ENCODE data around the gene GEMIN5. TPM values are rescaled to one million over a fixed set of nuclear protein-coding genes. Genes with fewer than 3 reads are reported as not detected.
A peak's percentile ranks its signal among the peaks of the same experiment; 100 is the strongest.

Gene GEMIN5
- total RNA-seq, 1 donor from 2014 or later = 35.3 TPM

GRCh38 chr5:154860123-154860522, 77.9 kb downstream of the GEMIN5 start:
- TF ChIP-seq CTCF (conservative IDR thresholded peaks at IDR 0.05) = no peak
- peaks cover 10% of the 10 kb centered on the region for H3K36me3 Mint-ChIP-seq (ENCODE audit: low read depth)
- DNase-seq (ENCODE audit: low read depth, low spot score) = no peak
- peak overlapping the region; percentile 85 for H3K27ac Mint-ChIP-seq (ENCODE audit: unreplicated experiment)
- H3K4me1 Mint-ChIP-seq = peaks cover 31% of the 10 kb centered on the region
- no peaks in the 10 kb centered on the region for H3K27me3 Mint-ChIP-seq (ENCODE audit: low read depth)
- peak overlapping the region; percentile 100 for H3K4me3 Mint-ChIP-seq
- no peaks in the 10 kb centered on the region for H3K9me3 Mint-ChIP-seq

DNA sequence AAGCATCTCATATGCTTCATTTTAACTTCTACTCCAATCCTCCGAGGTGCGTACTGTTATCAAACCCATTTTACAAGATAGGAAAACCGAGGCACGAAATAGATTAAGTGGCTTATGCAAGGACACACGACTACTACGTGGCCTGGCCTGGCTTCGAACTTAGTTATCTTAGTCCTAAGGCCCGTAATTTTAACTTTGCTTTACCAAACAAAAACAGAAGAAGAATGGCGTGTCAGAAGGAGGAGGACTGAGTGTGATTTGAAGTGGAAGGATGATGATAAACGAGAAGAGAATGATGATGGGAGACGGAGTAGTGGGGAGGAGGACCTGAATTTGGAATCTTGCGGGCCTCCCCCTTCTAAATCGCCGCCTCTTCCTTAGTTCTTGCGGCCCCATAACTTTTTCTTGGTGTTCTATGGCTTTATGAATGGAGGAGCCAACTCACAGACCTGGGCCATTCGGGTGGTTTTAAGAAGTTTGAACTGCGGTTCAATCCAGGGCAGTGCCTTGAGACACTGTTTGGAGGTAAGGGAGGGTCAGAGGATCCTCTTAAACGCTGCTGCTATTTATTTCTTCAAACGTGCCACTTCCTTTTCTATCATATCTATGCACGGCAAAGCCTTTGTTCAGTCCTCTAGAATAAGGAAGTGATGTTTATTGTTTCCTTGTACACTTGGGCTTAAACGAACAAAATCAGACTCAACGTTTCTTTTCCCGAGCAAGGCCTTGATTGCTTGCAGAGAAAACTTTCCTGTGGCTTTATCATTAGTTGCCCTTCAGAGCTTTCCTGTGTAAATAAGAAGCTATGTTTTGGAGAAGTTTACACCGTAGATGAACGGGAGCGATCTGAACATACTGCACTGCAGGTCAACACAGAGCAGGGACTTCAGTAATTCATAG, 78.8 kb downstream of the GEMIN5 start:
- TF ChIP-seq CTCF (conservative IDR thresholded peaks at IDR 0.05) = no peak
- Mint-ChIP-seq H3K36me3 (ENCODE audit: low read depth) (peaks cover 7% of the 10 kb centered on the region), H3K27ac (ENCODE audit: unreplicated experiment) (peak overlapping the region; percentile 100), H3K9me3 (no peaks in the 10 kb centered on the region), H3K4me1 (peaks cover 31% of the 10 kb centered on the region), H3K4me3 (peak overlapping the region; percentile 100), H3K27me3 (ENCODE audit: low read depth) (no peaks in the 10 kb centered on the region)
- no peak for DNase-seq (ENCODE audit: low read depth, low spot score)

GRCh38 chr5:154858297-154858971, 79.6 kb downstream of the GEMIN5 start, which contains the start of gene CNOT8:
Gene CNOT8 (plus strand): TSS chr5:154858627. CDS start chr5:154863279, 4,652 bp downstream.
- peak within 1 kb of the TSS; percentile 100 for H3K27ac Mint-ChIP-seq (ENCODE audit: unreplicated experiment)
- no peaks in the 10 kb centered on the region for H3K9me3 Mint-ChIP-seq
- H3K4me3 Mint-ChIP-seq = peak within 1 kb of the TSS; percentile 100
- H3K4me1 Mint-ChIP-seq = peaks cover 31% of the 10 kb centered on the region
- peaks cover 6% of the 10 kb centered on the region for H3K36me3 Mint-ChIP-seq (ENCODE audit: low read depth)
- no peaks in the 10 kb centered on the region for H3K27me3 Mint-ChIP-seq (ENCODE audit: low read depth)
- DNase-seq (ENCODE audit: low read depth, low spot score) = peak; percentile 96
- no peak for TF ChIP-seq CTCF (conservative IDR thresholded peaks at IDR 0.05)

GRCh38 chr5:154857530-154858296, 80.3 kb downstream of the GEMIN5 start:
- Mint-ChIP-seq H3K27ac (ENCODE audit: unreplicated experiment) (peak overlapping the region; percentile 100), H3K4me3 (peak overlapping the region; percentile 100), H3K27me3 (ENCODE audit: low read depth) (no peaks in the 10 kb centered on the region), H3K9me3 (no peaks in the 10 kb centered on the region), H3K36me3 (ENCODE audit: low read depth) (peaks cover 4% of the 10 kb centered on the region), H3K4me1 (peaks cover 31% of the 10 kb centered on the region)
- no peak for TF ChIP-seq CTCF (conservative IDR thresholded peaks at IDR 0.05)
- DNase-seq (ENCODE audit: low read depth, low spot score) = peak; percentile 86

DNA sequence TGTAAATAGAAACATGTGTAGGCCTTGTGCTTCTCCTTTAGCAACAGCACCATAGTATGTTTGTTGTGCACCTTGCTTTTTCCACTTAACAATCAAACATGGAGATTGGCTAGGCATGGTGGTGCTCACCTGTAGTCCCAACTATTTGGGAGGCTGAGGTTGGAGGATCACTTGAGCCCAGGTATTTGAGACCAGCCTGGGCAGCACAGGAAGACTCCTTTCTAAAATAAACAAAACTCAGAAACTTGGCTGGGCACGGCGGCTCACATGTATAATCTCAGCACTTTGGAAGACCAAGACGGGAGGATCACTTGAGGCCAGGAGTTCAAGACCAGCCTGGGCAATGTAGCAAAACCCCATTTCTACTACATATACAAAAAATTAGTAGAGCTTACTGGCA, 86.7 kb downstream of the GEMIN5 start:
- no peaks in the 10 kb centered on the region for H3K9me3 Mint-ChIP-seq
- no peaks in the 10 kb centered on the region for H3K36me3 Mint-ChIP-seq (ENCODE audit: low read depth)
- TF ChIP-seq CTCF (conservative IDR thresholded peaks at IDR 0.05) = no peak
- peak overlapping the region; percentile 78 for H3K4me3 Mint-ChIP-seq
- DNase-seq (ENCODE audit: low read depth, low spot score) = no peak
- no peaks in the 10 kb centered on the region for H3K27me3 Mint-ChIP-seq (ENCODE audit: low read depth)
- H3K27ac Mint-ChIP-seq (ENCODE audit: unreplicated experiment) = no peak overlapping the region
- H3K4me1 Mint-ChIP-seq = peaks cover 24% of the 10 kb centered on the region
